HG03039 (cell line): ENCODE data around the gene SAMD14.

Experiments used
- ATAC-seq: cut with Tn5 transposase; IDR thresholded peaks from one replicate; pipeline ENCODE4 v1.9.1; 2021; ENCODE audit warnings: mild to moderate bottlenecking, moderate library complexity; ENCODE audit not compliant: unreplicated experiment

SAMD14 gene

DNA sequence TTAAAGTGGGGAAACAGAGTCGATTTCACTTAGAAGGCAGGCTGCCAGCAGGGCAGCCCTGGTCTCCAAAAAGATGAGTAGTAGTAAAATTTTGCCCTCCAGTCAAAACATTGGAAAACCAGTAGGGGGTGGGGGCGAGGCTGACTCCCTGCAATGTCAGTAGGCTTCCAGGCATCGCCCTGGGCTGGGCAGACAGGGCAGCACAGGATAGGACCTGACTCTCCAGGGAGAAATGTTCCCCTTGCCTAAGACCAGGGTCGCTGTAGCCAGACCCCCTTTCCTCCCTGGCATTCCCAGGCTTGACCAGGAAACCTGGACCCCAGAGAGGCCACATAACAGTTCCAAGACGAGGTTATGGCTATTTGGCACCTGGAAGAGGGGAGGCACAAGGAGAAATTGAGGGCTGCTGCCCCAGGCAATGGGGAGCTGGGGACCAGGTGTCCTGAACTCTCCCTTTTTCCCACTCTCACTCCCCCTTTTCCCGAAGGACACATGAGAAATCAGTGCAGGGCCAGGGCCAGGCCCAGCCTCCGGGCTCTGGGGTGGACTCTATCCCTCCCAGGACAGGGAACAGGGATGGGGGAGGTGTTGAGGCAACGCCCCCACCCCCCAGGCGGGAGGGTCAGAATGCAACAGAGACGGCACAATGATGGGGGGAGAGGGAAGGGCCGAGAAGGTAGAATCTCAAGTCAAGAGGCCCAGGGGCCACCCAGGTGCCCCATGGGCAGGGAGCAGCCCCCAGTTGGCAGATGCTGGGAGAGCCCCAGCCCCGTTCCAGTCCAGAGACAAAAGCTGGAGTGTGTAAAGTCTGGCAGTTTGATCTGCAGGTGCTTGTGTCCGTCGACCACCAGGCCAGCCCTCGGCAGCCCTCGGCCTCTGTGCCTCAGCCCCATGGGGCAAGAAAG, 4.5 kb upstream of the SAMD14 start:
- ATAC-seq: no peak

DNA sequence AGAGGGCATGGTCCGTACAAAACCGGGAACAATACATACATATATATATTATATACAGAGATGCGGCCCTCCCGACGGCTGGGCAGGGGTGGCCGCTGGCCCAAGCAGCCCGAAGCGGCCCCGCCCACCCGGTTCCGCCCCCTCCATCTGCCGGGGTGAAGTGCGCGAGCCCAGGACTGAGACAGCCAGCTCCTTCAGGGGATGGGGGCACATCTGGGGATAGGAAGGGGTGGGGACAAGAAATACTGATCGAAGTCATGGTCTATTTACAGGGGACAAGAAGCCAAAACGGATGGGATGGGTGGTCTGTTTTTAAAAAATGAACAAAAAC, 3.8 kb upstream of the SAMD14 start:
- ATAC-seq: no peak

DNA sequence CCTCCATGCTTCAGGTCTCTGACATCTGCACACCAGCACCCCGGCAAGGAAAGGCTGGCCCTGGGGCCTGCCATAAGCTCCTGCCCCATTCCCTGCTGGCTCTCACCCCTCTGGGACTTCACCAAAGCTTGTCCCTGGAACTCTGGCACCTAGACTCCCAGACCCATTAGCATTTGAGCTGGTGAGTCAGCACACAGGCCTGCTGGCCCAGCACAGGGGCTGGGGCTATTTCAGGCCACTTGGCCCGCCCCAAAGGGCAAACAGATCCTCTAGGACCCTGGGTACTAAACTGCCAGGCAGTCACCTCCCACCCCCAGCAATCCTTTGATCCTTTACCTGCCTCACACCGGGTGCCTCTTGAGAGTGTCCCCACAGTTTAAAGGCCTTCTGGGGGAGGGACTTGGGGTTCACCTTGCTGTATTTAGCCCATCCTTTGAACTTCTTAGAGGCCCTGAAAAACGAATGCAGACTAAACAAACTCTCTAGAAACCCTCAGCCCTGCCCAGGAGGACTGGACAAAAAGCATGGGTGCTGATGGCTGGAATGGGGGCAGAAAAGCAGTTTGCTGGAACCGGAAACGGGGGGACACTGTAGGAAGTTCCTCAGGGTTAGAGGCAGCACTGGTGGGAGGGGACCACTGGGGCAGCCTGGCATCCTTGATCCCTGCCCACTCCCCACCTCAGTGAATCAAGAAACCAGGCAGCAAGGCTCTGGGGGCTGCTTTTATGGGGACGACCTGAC, 3.2 kb upstream of the SAMD14 start:
- no peak for ATAC-seq

DNA sequence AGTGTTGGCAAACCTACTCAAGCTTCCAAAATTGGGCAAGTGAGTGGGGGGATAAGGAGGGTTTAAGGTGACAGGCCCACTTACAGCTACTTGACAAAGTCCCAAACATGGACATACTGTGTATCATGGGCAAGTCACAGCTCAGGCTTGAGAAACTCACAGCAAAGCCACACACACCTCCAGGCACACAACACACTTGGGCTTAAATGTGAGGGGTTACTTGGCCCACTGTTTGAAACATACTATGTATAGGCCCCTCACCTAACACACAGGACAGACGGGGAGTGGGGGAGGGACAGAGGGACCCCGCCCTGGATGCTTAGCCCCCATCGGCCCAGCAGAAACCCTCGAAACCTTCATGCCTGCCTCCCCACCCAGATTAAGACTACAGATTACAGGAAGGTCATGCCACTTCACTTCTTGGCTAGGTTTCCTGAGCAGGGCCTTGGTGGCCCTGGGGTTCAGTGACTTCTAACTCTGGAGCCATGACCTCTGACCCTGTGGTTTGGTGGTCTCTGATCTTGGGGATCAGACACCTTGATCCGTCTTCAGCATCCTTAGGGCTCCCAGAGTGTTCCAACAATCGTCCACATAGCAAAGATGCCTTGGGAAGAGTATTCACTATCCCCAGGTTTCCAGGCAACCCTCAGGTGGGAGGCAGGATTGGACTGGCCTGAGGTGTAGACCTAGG, 2.3 kb upstream of the SAMD14 start:
- ATAC-seq: no peak

DNA sequence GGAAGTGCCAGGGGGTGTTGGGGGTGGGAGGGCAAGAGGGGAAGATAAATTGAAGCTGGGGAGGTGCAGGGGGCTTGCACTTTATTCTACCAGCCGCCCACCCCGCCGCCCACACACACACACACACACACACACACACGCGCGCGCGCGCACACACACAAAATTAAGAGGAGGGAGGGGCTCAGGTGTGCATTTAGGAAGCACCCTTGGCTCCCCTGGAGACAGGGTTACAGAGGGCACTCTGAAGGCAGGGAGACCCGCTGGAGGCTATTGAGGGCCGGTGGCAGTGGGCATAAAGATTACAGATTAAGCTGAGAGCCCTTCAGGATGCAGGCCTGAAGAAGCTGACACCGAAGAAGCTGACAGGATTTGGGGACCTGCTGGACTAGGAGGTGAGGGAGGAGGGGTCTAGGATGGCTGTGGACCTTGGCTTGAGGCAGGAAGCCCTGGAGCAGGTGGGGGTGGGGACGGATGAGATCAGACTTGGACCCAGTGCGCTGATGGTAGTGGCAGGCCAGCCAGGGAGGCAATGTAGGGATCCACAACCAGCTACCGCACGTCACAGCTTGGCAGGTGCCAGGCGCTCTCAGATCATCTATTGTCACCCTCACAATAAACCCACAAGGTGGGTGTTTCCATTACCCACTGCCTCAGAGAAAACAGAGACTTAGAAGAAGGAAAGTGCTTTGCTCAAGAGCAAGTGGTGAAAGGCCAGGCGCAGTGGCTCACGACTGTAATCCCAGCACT, 772 bp upstream of the SAMD14 start:
- ATAC-seq: no peak

DNA sequence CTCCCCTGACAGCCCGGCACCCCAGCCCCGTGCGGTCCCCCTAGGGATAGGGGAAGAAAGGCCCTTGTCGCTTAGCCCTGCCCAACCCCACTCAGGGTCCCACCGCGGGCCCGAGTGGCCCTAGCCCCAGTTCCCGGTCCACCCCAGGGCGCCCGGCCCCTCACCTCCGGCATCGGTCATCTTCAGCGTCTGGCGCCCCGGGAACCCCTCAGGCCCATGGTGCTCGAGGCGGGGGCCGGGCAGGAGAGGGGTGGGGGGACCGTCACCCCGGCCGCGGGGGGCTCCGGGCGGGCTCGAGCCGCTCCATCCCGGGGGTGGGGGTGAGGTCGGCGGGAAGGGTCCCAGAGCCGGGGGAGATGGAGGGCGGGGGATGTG, 620 bp downstream of the SAMD14 start:
- no peak for ATAC-seq

DNA sequence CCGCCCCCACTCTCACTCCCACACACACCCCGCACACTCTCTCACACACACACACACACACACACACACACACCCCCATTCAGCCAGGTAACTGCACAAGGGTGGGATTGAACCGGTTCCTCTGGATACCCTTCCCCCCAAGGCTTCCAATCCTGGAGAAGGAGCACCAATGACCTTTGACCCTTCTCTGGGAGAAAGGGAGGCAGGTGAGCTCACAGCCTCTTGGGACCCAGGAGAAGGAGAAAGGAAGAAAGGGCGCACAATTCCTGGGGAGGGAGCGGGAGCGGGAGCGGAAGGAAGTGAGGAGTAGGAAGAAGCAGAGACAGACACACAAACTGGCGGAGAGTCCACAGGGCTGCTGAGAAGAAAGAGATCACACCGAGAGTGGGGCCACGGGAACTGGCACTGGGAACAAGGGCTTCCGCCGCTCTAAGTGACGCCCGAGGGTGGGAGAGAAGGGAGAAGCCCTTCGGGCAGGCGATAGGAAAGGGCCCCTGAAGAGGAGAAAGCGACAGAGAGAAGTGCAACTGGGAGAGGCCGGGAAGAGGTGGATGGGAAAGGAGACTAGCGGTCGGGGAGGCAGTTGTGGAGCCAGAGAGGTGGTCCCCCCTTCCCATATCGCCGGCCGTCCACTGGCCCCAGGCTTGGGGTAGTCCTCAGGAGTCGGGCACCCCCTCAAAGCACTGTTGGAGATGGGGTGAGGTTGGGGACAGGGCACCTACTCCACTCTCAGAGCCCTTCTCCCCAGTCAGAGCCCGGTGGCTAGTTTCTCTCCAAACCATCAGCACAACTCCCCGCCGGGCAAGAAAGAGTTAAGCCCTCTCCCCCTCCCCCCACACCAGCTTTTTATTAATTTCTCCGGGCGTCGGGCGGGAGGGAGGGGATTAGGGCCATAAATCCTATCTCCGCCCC, 1.3 kb downstream of the SAMD14 start:
- ATAC-seq: no peak

DNA sequence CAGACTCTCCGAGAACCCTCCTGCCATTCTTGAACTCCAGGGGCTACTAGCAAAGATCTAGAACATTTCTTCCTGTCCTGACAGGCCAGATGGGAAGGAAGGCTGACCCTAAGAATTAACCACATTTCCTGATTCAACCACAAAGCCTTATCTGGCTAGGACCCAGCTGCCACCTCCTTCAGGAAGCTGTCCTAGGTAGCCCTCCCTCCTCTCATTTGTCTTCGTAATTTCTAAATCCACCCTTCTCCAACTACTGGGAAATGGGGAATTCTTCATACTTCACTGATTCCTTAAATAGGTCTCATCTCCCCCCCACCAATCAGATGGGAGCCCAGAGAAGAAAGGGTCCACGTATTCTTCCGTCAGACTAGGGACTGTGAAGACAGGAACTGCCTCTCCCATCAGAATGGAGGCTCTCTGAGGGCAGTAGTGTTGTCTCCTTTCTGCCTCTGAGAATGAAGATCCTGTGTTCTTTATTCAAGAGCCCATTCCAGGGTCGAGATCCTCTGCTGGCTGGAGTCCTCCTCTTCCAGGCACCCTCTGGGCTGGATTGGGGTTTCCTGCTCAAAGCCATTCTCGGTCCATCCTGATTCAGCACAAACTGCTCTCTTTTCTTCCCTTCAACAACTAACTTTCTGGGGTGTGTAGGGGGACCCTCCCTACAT, 2.1 kb downstream of the SAMD14 start:
- no peak for ATAC-seq

DNA sequence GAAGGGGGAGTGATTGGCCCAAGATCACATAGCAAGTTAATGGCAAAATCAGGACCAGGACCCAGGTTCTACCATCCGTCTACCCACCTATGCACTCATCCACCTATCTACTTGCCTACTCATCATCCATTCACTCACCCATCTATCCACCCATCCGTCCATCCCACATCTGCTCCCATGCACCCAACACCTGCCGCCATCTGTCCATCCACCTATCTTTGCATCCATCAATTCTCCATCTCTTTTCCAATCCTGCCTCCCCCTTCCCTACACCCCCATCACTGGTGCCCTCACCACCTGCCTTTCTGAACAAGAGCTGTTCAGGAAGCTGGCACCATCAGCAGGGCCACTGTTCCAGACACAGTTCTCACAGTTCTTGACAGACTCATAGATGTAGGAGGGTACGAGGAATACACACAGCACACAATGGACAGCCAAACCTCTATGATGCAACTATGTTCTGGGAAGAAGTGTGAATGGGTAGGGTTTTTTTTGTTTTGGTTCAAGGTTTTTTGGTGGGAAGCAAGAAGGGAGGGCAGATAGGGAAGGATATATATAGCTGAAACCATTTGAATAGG, 4.5 kb downstream of the SAMD14 start:
- no peak for ATAC-seq

DNA sequence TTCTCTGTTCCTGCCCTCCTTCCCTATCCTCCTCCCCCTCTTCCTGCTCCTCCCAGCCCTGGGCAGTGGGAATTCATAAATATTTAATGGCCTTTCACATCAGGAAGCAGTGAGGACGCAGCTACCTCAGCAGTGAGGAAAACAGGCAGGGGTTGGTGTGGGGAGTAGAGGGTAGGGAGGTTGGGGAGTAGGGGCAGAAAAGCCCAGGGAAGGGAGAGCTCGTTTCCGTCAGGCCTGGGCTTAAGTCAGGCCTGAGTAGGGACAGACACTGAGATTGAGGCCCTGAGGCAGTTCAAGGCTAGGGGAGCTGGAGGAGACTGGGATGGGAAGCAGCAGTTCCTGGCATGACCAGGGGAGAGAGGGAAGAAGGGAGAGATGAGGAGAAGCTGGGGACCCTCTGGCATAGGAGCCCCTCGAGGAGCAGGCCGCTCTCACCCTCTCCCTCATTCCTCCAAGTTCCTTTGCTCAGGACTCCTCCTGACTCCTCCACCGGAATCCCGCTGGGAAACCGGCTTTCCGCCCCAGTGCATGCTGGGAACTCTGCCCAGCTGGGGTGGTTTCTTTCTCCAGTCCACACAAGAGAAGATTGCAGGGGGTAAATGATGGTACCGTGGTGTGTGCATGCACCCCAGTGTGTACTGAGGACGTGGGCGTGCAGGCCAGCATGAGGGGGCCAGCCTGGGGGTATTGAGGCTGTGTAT, 6.2 kb downstream of the SAMD14 start:
- no peak for ATAC-seq

DNA sequence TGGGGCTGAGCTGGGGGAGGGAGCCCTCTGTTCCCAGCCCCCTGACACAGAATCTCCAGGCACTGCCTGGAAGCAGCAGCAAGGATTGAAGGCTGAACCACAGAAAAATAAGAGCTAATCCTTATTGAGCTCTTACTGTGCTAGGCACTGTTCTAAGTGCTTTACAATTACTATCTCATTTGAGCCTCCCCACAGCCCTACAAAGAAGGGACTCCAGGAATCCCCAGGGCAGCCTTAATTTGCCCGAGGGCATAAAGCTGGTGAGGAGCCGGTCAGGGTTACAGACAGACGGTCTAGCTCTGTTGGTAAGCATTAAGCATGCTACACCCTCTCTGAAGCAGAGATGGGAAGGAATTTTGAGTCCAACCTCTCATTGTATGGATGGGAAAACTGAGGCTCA, 7.0 kb downstream of the SAMD14 start:
- no peak for ATAC-seq

DNA sequence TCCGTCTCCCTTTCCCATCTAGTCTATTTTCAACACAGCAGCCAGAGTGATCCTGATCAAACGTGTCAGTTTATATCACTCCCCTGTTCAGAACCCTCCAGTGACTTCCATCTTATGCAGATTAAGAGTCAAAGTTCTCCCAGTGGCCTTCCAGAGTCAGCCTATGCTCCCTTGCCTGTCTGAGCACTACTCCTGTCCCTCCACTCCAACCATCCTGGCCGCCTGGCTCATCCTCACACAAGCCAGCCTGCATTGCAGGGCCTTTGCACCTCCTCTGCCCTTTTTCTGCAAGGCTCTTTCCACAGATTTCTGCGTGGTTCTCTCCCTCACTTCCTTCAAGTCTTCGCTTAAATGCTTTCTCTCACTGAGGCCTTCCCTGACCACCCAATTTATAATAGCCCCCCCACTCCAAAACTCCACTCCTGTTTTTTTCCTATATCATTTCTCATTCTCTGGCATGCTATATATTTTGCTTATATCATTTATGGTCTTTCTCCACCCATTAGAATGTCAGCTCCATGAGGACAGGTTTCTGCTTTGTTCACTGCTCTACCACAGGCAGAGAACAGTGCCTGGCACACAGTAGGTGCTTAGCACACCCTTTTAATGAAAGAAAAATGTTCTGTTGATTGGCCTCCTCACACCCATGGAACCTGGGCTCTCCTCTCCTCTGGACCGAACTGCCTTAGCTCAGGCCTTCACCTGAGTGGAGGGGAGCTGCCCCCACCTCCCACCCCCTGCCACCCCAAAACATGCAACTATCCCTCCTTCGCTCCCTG, 9.3 kb downstream of the SAMD14 start:
- no peak for ATAC-seq

DNA sequence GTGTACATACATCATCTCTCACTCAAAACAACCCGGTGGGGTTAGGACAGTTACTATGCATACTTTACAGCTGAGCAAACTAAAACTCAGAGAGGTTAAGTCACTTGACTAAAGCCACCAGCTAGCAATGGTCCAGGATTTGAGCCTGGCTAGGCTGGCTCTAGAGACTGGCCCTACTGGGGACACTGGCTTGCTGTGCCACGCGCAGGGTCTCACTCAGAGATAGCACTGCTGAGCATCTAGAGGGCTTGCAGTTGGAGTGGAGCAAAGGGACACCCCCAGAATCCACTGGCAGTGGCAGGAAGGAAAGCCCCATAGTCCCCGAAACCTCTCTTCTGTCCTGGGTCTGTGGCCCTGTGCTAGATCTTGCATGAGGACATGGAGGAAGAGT, 11.1 kb downstream of the SAMD14 start:
- ATAC-seq: no peak

DNA sequence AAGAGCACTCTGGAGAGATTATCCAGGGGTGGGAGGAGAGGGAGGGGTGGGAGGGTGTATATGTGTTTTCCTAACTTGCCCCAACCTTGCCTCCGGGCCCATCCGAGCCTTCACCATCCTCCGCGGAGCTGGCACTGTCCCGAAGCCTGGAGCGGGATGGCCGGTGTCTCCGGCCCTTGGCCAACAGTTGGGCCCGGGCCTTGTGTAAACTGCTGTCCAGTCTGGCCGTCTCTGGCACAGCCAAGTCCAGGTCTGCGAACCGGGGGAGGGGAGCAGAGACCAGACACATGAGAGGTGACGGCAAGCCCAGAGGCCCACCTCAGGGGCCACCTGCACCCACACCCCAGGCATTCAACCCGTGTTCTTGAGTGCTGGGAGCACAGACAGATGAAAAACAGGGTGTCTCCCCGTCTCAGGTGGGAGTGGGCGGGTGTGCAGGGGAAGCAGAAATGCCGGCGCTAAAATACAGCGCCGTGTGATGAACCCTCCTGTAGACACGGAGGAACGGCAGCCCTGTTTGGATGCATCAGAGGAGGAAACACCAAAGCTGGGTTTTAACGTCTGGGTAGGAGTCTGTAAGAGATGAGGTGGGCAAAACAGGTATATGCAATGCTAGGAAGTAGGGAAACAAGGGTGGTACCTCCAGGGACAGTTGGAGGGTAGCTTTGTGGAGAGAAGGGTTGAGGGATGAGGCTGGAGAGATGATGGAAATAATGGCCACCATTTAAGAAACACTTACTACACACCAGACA, 11.7 kb downstream of the SAMD14 start:
- ATAC-seq: no peak

DNA sequence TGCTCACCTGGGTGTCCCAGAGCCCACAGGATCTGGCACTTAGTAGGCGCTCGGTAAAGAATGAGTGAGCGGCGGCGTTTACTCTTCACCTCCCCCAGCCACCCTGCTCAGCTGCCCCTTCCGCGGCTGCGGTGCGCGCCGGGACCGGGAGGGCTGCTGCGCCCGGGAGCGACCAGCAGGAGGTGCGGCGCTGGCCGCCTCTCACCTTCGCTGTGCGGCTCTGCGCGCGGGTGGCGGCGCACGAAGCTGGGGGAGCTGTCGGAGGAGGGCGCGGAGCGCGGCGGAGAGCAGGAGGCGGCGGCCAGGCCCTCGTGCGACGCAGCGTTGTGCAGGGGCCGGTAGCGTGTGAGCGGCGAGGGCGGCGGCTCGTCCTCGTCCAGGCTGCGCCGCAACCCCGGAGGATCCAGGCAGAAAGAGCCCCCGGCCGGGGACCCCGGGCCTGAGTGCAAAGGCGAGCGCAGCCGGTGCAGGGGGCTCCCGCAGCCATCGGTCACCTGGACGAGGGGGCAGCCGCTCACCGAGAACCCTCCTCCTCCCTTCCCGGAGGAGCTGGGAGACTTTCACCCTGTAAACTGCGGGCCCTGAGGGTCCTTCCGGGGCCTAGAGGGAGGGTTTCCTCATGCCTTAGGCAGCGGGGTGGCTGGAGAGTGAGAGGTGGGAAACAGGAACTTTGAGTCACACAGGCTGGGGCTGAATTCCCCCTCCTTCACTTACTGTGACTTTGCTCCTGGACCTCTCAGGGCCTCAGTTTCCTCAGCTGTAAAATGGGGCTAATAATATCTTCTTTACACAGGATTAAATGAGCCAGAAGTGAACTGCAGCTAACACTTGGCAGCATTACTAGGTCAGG, 12.5 kb downstream of the SAMD14 start:
- ATAC-seq: no peak

DNA sequence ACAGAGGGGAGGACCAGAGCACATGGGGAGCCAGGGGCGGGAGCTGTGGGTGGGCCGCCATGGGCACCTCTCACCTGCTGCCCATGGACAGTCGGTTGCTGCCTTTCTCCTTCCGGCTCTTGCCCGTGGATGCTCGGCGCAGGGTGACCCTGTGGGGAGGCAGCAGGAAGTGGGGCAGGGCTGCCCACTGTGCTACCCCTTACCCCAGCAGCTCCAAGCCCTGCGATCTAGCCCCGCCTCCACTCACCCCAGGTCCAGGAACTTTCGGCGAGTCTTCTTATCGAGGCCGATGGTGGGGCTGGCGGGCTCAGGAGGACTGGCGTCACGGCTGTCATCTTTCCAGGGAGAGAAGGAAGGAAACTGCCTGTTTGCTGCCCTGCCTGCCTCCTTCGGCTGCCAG, 14.2 kb downstream of the SAMD14 start:
- no peak for ATAC-seq
